DND-41 (cell line): Measurements from ENCODE around the gene ELAC2.

Experiments used
- EZH2 ChIP-seq: IDR thresholded peaks from 3 replicates; pipeline ENCODE4 v1.6.1; 2012; ENCODE audit warnings: borderline replicate concordance, low read depth, mild to moderate bottlenecking, moderate library complexity, low read length, inconsistent platforms; ENCODE audit not compliant: severe bottlenecking
- TF ChIP-seq, protein P1 (sequence below): IDR thresholded peaks from 2 replicates; pipeline ENCODE4 v1.5.1; 2012; ENCODE audit warnings: borderline replicate concordance, low read length, moderate library complexity, mild to moderate bottlenecking; ENCODE audit not compliant: poor library complexity, severe bottlenecking; ENCODE audit errors: extremely low read depth

DNA sequence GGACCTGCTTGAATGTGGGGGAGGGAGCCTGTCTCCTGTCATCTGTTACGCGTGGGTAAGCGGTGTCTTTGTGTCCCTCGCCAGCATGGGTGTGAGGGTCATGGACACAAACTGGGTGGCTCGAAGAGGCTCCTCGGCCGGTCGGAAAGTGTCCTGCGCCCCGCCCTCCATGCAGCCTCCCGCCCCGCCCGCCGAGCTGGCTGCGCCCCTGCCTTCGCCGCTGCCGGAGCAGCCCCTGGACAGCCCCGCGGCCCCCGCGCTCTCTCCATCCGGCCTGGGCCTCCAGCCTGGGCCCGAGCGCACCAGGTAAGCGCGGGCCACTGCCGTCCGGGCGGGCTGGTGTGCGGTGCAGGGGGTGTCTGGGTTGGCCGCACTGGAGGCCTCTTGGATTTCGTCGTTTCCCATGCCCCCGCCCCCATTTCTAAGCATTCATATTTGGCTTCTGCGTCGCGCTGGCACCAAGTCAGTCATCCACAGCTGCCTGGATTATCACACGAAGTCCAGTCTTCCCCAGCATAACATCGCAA lies 43.8 kb downstream of the ELAC2 start:
- TF ChIP-seq, protein P1, sequence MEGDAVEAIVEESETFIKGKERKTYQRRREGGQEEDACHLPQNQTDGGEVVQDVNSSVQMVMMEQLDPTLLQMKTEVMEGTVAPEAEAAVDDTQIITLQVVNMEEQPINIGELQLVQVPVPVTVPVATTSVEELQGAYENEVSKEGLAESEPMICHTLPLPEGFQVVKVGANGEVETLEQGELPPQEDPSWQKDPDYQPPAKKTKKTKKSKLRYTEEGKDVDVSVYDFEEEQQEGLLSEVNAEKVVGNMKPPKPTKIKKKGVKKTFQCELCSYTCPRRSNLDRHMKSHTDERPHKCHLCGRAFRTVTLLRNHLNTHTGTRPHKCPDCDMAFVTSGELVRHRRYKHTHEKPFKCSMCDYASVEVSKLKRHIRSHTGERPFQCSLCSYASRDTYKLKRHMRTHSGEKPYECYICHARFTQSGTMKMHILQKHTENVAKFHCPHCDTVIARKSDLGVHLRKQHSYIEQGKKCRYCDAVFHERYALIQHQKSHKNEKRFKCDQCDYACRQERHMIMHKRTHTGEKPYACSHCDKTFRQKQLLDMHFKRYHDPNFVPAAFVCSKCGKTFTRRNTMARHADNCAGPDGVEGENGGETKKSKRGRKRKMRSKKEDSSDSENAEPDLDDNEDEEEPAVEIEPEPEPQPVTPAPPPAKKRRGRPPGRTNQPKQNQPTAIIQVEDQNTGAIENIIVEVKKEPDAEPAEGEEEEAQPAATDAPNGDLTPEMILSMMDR: no peak
- TF ChIP-seq EZH2: no peak
